Measurements from ENCODE around the gene KDM4B. TPM values are rescaled to one million over a fixed set of nuclear protein-coding genes. Genes with fewer than 3 reads are reported as not detected.

KDM4B gene
- total RNA-seq, 1 experiment from 2014 or later: 43.7 TPM

- no peak for DNase-seq
- H2AFZ ChIP-seq (ENCODE audit: low read length): no peak overlapping the region
- H4K20me1 ChIP-seq (ENCODE audit: control insufficient read depth, insufficient read depth, insufficient read length): no peaks in the 10 kb centered on the region
- Mint-ChIP-seq H3K9me3 (no peaks in the 10 kb centered on the region; a peak in 1 of 5 replicates), H3K36me3 (ENCODE audit: insufficient read depth in 1 of 3, low read depth in 3 of 3) (peaks cover 0 to 34% (median 32%) of the 10 kb centered on the region in 3 experiments; a peak in 5 of 7 replicates), H3K27ac (peak overlapping the region in 2 of 3 experiments; percentile 21 to 44; a peak in 1 of 7 replicates), H3K27me3 (ENCODE audit: low read depth) (no peaks in the 10 kb centered on the region), H3K4me3 (no peak overlapping the region), H3K4me1 (peaks cover 0 to 24% of the 10 kb centered on the region in 2 experiments; a peak in 2 of 4 replicates)
- TF ChIP-seq, protein P1, sequence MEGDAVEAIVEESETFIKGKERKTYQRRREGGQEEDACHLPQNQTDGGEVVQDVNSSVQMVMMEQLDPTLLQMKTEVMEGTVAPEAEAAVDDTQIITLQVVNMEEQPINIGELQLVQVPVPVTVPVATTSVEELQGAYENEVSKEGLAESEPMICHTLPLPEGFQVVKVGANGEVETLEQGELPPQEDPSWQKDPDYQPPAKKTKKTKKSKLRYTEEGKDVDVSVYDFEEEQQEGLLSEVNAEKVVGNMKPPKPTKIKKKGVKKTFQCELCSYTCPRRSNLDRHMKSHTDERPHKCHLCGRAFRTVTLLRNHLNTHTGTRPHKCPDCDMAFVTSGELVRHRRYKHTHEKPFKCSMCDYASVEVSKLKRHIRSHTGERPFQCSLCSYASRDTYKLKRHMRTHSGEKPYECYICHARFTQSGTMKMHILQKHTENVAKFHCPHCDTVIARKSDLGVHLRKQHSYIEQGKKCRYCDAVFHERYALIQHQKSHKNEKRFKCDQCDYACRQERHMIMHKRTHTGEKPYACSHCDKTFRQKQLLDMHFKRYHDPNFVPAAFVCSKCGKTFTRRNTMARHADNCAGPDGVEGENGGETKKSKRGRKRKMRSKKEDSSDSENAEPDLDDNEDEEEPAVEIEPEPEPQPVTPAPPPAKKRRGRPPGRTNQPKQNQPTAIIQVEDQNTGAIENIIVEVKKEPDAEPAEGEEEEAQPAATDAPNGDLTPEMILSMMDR (conservative IDR thresholded peaks at IDR 0.05): no peak
- H3K27ac ChIP-seq (ENCODE audit: insufficient read length, low read depth, low read length): no peak overlapping the region
- H3K79me2 ChIP-seq (ENCODE audit: insufficient read depth, low read length): no peaks in the 10 kb centered on the region
- H3K4me2 ChIP-seq (ENCODE audit: insufficient read depth, insufficient read length, low read length): no peak overlapping the region
- no peak overlapping the region for H2BK12ac ChIP-seq (ENCODE audit: insufficient read length, low read depth, low read length)
- no peak overlapping the region for H3T11ph ChIP-seq (ENCODE audit: low read length)
- H3K9me3 ChIP-seq (ENCODE audit: control insufficient read depth, low read depth, low read length): no peaks in the 10 kb centered on the region
- no peak overlapping the region for H3K18ac ChIP-seq (ENCODE audit: insufficient read length, low read depth, low read length)
- H3K4ac ChIP-seq (ENCODE audit: low read depth, low read length): no peak overlapping the region
- 0 out of 2 replicates have a peak overlapping the region, but pooled peaks have one; percentile 10 for H3K14ac ChIP-seq (ENCODE audit: insufficient read depth, low read length)
- WGBS (ENCODE audit: extremely low coverage, insufficient read length, low lambda C conversion rate): no CpG with 5 or more reads among the region's 13 CpGs
- H3K4me1 ChIP-seq (ENCODE audit: insufficient read depth, low read length): no peaks in the 10 kb centered on the region
- H2AK5ac ChIP-seq (ENCODE audit: insufficient read length, low read length): no peak overlapping the region
- no peak overlapping the region for H2BK20ac ChIP-seq (ENCODE audit: low read depth, low read length, poor library complexity, severe bottlenecking)
- H2BK15ac ChIP-seq (ENCODE audit: low read depth, low read length): no peak overlapping the region
- no peaks in the 10 kb centered on the region for H3K79me1 ChIP-seq (ENCODE audit: insufficient read depth, low read depth, low read length, poor library complexity, severe bottlenecking)
- H3K23ac ChIP-seq (ENCODE audit: insufficient read length, low read depth, low read length): no peak overlapping the region
- H2BK120ac ChIP-seq (ENCODE audit: low read depth, low read length, poor library complexity, severe bottlenecking): no peak overlapping the region
- H3K9ac ChIP-seq (ENCODE audit: extremely low read depth, insufficient read length, low read length): no peak overlapping the region
- no peak overlapping the region for H4K91ac ChIP-seq (ENCODE audit: insufficient read length, low read depth, low read length)
- no peak overlapping the region for H3K56ac ChIP-seq (ENCODE audit: insufficient read length, low read depth, low read length)
- no peak overlapping the region for H4K5ac ChIP-seq (ENCODE audit: insufficient read length, low read depth, low read length)
- H3K27me3 ChIP-seq (ENCODE audit: insufficient read depth, low read length): no peaks in the 10 kb centered on the region
- H4K8ac ChIP-seq (replicated peaks; ENCODE audit: insufficient read length, low read depth, low read length): no peak overlapping the region
- H3K23me2 ChIP-seq (ENCODE audit: insufficient read length, low read depth, low read length, poor library complexity, severe bottlenecking): no peaks in the 10 kb centered on the region
- no peak overlapping the region for H2BK5ac ChIP-seq (ENCODE audit: insufficient read length, low read length)
These were observed 114.6 kb downstream of the KDM4B start for GRCh38 chr19:5083547-5083965.
